ENCODE data around the gene MXRA8.

The MXRA8 gene

GRCh38 chr1:1333551-1334241 lies 24.7 kb downstream of the MXRA8 start:
- DNase-seq = no peak

GRCh38 chr1:1332774-1333480 lies 25.4 kb downstream of the MXRA8 start:
- DNase-seq = no peak

- DNase-seq = no peak
Observed at GRCh38 chr1:1332031-1332755, 26.2 kb downstream of the MXRA8 start.

DNA sequence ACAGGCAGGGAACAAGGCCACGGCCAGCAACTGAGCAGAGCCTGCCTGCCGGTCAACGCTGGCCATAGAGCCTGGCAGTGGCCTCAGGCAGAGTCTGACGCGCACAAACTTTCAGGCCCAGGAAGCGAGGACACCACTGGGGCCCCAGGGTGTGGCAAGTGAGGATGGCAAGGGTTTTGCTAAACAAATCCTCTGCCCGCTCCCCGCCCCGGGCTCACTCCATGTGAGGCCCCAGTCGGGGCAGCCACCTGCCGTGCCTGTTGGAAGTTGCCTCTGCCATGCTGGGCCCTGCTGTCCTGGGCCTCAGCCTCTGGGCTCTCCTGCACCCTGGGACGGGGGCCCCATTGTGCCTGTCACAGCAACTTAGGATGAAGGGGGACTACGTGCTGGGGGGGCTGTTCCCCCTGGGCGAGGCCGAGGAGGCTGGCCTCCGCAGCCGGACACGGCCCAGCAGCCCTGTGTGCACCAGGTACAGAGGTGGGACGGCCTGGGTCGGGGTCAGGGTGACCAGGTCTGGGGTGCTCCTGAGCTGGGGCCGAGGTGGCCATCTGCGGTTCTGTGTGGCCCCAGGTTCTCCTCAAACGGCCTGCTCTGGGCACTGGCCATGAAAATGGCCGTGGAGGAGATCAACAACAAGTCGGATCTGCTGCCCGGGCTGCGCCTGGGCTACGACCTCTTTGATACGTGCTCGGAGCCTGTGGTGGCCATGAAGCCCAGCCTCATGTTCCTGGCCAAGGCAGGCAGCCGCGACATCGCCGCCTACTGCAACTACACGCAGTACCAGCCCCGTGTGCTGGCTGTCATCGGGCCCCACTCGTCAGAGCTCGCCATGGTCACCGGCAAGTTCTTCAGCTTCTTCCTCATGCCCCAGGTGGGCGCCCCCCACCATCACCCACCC lies 27.0 kb downstream of the MXRA8 start, which contains the start of gene TAS1R3:
TAS1R3 (plus strand) TSS at position 213 of the 898 bp plus-strand sequence; CDS start at position 279, 66 bp downstream.
- DNase-seq = no peak

DNA sequence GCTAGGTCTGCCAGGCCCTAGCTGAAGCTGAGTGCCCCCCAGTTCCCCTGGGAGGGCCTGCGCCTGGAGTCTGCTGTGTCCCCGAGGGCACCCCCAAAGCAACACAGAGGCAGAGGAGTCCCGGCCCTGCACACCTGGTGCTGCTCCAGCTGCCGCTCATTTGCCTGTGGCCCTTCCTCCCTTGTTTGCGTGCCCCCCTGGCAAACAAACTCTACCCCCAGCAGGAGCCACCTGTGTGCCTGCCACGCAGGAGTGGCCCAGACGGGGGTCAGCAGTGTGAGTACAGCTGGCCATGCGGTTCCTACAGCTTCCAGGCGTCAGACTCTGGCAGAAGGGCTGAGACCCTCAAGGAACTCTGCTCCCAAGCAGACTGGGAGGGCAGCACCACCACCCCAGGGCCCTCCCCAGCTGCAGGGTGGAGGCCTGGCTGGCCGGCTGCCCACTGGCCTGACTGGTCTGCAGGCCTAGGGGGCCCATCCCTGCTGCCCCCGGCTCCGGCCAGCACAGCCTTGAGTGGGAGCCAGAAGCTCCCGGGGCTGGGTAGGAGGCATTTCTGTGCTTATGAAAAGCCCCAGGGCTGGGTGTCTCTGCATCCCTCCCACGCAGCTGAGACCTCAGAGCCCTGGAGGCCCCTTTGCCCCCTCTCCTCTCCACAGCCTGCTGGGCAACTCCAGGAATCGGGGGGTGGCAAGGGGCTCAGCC lies 27.8 kb downstream of the MXRA8 start:
- no peak for DNase-seq

- DNase-seq = no peak
Observed at GRCh38 chr1:1329304-1330210, 28.8 kb downstream of the MXRA8 start.

GRCh38 chr1:1328254-1328653 lies 30.1 kb downstream of the MXRA8 start:
- DNase-seq = no peak

DNA sequence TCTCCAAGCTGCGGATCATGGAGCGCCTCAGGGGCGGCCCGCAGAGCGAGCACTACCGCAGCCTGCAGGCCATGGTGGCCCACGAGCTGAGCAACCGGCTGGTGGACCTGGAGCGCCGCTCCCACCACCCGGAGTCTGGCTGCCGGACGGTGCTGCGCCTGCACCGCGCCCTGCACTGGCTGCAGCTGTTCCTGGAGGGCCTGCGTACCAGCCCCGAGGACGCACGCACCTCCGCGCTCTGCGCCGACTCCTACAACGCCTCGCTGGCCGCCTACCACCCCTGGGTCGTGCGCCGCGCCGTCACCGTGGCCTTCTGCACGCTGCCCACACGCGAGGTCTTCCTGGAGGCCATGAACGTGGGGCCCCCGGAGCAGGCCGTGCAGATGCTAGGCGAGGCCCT lies 31.1 kb downstream of the MXRA8 start:
- DNase-seq = no peak

- DNase-seq = no peak
Observed at GRCh38 chr1:1326075-1326605, 32.2 kb downstream of the MXRA8 start.

- no peak for DNase-seq
Observed at GRCh38 chr1:1325288-1326074, 32.9 kb downstream of the MXRA8 start.

GRCh38 chr1:1324524-1325287 lies 33.6 kb downstream of the MXRA8 start, which contains the start of the genes CPTP and INTS11:
CPTP (plus strand) TSS chr1:1324802; CDS start chr1:1326911, 2,109 bp downstream.
INTS11 (minus strand) TSS chr1:1324660; CDS start chr1:1324608, 52 bp downstream.
- no peak for DNase-seq

GRCh38 chr1:1324084-1324523 lies 34.3 kb downstream of the MXRA8 start:
- no peak for DNase-seq

DNA sequence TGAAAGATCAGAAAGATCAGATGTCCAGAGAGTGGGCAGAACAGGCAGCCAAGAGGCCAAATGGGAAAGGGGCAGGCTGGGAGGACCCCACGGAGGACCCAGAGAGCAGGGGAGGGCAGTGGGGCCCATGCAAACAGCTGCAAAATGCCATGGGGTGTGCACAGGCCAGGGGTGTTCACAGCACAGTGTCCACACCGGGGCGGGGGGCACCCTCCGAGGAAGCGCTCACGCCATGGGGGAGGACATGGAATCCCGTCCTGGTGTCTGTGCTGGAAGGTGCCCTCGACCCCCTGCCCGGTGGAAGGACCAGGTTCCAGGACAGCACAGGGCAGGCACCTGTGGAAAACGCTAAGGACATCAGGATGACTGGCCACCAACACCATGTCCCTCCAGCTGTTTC lies 35.4 kb downstream of the MXRA8 start:
- no peak for DNase-seq

DNA sequence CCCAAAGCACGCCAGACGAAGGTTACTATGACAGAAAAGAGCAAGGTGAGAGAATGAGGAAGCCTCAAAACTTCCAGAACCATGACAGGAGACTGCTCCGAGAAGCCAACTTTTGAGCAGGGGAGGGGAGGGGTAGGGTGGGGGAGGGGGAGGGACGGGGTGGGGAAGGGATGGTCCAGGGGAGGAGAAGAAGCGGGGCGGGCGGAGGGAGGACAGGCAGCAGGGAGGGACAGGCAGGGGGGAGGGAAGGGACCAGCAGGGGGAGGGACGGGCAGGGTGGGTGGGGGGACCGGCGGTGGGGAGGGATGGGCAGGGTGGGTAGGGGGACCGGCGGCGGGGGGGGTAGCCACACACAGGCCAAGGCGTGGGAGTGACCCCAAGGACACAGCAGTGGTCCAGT lies 35.9 kb downstream of the MXRA8 start:
- DNase-seq = no peak

- no peak for DNase-seq
Observed at GRCh38 chr1:1321477-1321876, 36.9 kb downstream of the MXRA8 start.

- DNase-seq = no peak
Observed at GRCh38 chr1:1320666-1321448, 37.5 kb downstream of the MXRA8 start.

DNA sequence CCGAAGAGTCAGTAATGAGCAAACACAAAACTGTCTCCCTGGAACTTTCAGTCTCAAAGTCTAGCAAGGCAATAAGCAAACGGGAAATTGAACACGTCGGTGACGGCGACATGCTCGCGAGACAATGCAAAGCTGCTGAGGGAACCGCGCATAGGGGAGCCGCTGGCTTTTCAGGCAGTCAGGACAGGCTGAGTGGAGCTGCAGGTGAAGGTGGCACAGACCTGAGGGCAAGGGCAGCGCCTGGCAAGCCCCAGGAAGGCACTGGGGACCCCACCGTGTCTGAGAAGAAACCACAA lies 38.8 kb downstream of the MXRA8 start:
- no peak for DNase-seq
